PC-9 (cell line): ENCODE data around the gene NSUN6.

Experiments
- EZH2 ChIP-seq: fragments of 200-600 bp; sonication (generic); IDR thresholded peaks from 2 replicates; pipeline ENCODE4 v1.8.0; 2017; ENCODE audit warnings: antibody characterized with exemption, low read depth
- TF ChIP-seq, protein P1 (sequence below): fragments of 200-600 bp; sonication (generic); conservative IDR thresholded peaks from 2 replicates; pipeline ENCODE4 v1.6.1; 2017; ENCODE audit warnings: mixed run types, antibody characterized with exemption, mild to moderate bottlenecking, moderate library complexity

DNA sequence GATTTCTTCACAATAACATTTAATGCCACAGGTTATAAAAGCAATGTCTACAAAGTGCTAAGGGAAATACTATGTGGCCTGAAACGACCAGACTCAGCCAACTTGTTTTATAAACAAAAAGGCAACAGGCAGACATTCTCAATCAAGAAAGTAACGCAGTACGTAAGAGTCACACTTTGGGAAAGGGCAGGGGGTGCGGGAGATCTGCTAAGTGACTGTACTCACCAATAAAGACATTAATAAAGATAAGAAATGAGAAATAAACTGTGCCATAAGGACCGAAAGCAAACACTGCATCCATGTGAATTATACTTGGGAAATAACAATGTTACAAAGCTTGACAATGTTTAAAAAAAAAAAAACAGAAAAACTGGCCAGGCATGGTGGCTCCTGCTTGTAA is 25.5 kb downstream of the NSUN6 start:
- TF ChIP-seq, protein P1, sequence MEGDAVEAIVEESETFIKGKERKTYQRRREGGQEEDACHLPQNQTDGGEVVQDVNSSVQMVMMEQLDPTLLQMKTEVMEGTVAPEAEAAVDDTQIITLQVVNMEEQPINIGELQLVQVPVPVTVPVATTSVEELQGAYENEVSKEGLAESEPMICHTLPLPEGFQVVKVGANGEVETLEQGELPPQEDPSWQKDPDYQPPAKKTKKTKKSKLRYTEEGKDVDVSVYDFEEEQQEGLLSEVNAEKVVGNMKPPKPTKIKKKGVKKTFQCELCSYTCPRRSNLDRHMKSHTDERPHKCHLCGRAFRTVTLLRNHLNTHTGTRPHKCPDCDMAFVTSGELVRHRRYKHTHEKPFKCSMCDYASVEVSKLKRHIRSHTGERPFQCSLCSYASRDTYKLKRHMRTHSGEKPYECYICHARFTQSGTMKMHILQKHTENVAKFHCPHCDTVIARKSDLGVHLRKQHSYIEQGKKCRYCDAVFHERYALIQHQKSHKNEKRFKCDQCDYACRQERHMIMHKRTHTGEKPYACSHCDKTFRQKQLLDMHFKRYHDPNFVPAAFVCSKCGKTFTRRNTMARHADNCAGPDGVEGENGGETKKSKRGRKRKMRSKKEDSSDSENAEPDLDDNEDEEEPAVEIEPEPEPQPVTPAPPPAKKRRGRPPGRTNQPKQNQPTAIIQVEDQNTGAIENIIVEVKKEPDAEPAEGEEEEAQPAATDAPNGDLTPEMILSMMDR = no peak
- no peak for TF ChIP-seq EZH2
